Hepatocyte (in vitro differentiated cells): Measurements from ENCODE around the gene SPATA31E1. TPM values are rescaled to one million over a fixed set of nuclear protein-coding genes. Genes with fewer than 3 reads are reported as not detected.

Experiments used
- DNase-seq: peaks from one replicate; pipeline ENCODE4 v3.0.0-alpha.2; 2016; ENCODE audit warnings: low spot score
- H2AFZ ChIP-seq: fragments of 200-600 bp; sonication (generic); 2 replicates; pipeline ENCODE4 v1.6.0; 2016; ENCODE audit warnings: antibody characterized with exemption, mild to moderate bottlenecking
- H3K27ac ChIP-seq: fragments of 200-600 bp; sonication (generic); 2 replicates; pipeline ENCODE4 v1.5.1; 2016; ENCODE audit warnings: mild to moderate bottlenecking
- H3K27me3 ChIP-seq: fragments of 200-600 bp; sonication (generic); 2 replicates; pipeline ENCODE4 v1.6.1; 2016
- H3K36me3 ChIP-seq: fragments of 200-600 bp; sonication (generic); replicated peaks from 2 replicates; pipeline ENCODE4 v1.5.1; 2016; ENCODE audit warnings: low read depth; ENCODE audit not compliant: insufficient read depth
- H3K4me1 ChIP-seq: fragments of 200-600 bp; sonication (generic); 2 replicates; pipeline ENCODE4 v1.5.1; 2016; ENCODE audit warnings: mild to moderate bottlenecking, moderate library complexity; ENCODE audit not compliant: insufficient read depth
- H3K4me2 ChIP-seq: fragments of 200-600 bp; sonication (generic); 2 replicates; pipeline ENCODE4 v1.6.0; 2016
- H3K4me3 ChIP-seq: fragments of 200-600 bp; sonication (generic); 2 replicates; pipeline ENCODE4 v1.5.1; 2016; ENCODE audit warnings: mild to moderate bottlenecking
- H3K79me2 ChIP-seq: fragments of 200-600 bp; sonication (generic); 2 replicates; pipeline ENCODE4 v1.6.0; 2017; ENCODE audit warnings: mild to moderate bottlenecking
- H3K9me2 ChIP-seq: fragments of 200-600 bp; sonication (generic); replicated peaks from 2 replicates; pipeline ENCODE4 v1.6.0; 2017; ENCODE audit warnings: mild to moderate bottlenecking; ENCODE audit not compliant: insufficient read depth
- H3K9me3 ChIP-seq: fragments of 200-600 bp; sonication (generic); 2 replicates; pipeline ENCODE4 v1.5.1; 2016; ENCODE audit warnings: low read depth, mild to moderate bottlenecking
- H4K20me1 ChIP-seq: fragments of 200-600 bp; sonication (generic); 2 replicates; pipeline ENCODE4 v1.6.0; 2016; ENCODE audit warnings: mild to moderate bottlenecking; ENCODE audit not compliant: insufficient read depth, poor library complexity, severe bottlenecking
- EZH2 ChIP-seq: fragments of 200-600 bp; sonication (generic); IDR thresholded peaks from 2 replicates; pipeline ENCODE4 v1.6.1; 2016; ENCODE audit warnings: antibody characterized with exemption, mild to moderate bottlenecking, borderline replicate concordance
- EZH2phosphoT487 ChIP-seq: fragments of 200-600 bp; sonication (generic); IDR thresholded peaks from one replicate; pipeline ENCODE4 v1.6.1; 2018; ENCODE audit warnings: antibody characterized with exemption, mild to moderate bottlenecking, low read depth, moderate library complexity; ENCODE audit not compliant: unreplicated experiment, severe bottlenecking
- WGBS: methylation state at CpG from one replicate; pipeline ENCODE4 v1.1.6; 2016; ENCODE audit warnings: low lambda C conversion rate; ENCODE audit errors: missing lambda C conversion rate; 5-methylcytosine and 5-hydroxymethylcytosine counted together
- polyA plus RNA-seq: library from polyadenylated mRNA; unstranded; fragments of >200 nt; fragmentation: Nextera tagmentation; extraction: Ambion mirVana; gene quantifications from 2 replicates; pipeline ENCODE4 v1.2.1, GENCODE V29; 2016
- total RNA-seq: library from RNA; depleted of rRNA; stranded (reverse); fragments of >200 nt; gene quantifications from 2 replicates; pipeline ENCODE4 v1.2.3, GENCODE V29; 2014
- TF ChIP-seq, protein P1 (sequence below): fragments of 200-600 bp; sonication (generic); IDR thresholded peaks from 2 replicates; pipeline ENCODE4 v1.5.1; 2016; ENCODE audit warnings: antibody characterized with exemption, mild to moderate bottlenecking; ENCODE audit not compliant: poor library complexity

Gene SPATA31E1
- total and polyA plus RNA-seq, 2 experiments from 2014 or later, result not detected

DNA sequence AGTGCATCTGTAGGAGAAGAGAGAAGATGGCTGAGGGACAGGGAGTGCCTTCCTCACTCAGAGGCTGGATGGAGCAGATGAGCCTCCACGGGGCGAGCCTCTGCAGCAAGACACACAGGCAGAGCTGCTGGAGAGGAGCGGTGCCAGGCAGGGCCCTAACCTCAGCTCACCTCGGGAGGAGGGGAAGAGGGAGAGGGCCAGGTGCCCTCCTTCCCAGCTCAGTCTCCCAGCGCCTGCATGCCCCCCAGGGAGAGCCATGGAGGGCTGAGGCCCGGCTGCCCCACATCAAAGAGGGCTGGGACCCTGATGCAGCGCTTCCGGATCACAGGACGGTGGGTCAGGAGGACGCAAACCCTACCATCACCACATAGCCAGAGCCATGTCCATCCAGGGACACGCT lies 13.6 kb upstream of the SPATA31E1 start:
- peaks cover 18% of the 10 kb centered on the region for H3K4me1 ChIP-seq
- H3K27ac ChIP-seq, result no peak overlapping the region
- no peaks in the 10 kb centered on the region for H3K9me2 ChIP-seq
- no peak overlapping the region for H3K4me3 ChIP-seq
- no peaks in the 10 kb centered on the region for H4K20me1 ChIP-seq
- no peaks in the 10 kb centered on the region for H3K9me3 ChIP-seq
- no peaks in the 10 kb centered on the region for H3K36me3 ChIP-seq
- WGBS, result 91% methylated on average over 10 of the region's 11 CpGs
- H3K4me2 ChIP-seq, result no peak overlapping the region
- no peaks in the 10 kb centered on the region for H3K27me3 ChIP-seq
- no peak for TF ChIP-seq EZH2phosphoT487
- TF ChIP-seq, protein P1, sequence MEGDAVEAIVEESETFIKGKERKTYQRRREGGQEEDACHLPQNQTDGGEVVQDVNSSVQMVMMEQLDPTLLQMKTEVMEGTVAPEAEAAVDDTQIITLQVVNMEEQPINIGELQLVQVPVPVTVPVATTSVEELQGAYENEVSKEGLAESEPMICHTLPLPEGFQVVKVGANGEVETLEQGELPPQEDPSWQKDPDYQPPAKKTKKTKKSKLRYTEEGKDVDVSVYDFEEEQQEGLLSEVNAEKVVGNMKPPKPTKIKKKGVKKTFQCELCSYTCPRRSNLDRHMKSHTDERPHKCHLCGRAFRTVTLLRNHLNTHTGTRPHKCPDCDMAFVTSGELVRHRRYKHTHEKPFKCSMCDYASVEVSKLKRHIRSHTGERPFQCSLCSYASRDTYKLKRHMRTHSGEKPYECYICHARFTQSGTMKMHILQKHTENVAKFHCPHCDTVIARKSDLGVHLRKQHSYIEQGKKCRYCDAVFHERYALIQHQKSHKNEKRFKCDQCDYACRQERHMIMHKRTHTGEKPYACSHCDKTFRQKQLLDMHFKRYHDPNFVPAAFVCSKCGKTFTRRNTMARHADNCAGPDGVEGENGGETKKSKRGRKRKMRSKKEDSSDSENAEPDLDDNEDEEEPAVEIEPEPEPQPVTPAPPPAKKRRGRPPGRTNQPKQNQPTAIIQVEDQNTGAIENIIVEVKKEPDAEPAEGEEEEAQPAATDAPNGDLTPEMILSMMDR, result no peak
- no peak for DNase-seq
- H2AFZ ChIP-seq, result no peak overlapping the region
- H3K79me2 ChIP-seq, result peaks cover 4% of the 10 kb centered on the region

DNA sequence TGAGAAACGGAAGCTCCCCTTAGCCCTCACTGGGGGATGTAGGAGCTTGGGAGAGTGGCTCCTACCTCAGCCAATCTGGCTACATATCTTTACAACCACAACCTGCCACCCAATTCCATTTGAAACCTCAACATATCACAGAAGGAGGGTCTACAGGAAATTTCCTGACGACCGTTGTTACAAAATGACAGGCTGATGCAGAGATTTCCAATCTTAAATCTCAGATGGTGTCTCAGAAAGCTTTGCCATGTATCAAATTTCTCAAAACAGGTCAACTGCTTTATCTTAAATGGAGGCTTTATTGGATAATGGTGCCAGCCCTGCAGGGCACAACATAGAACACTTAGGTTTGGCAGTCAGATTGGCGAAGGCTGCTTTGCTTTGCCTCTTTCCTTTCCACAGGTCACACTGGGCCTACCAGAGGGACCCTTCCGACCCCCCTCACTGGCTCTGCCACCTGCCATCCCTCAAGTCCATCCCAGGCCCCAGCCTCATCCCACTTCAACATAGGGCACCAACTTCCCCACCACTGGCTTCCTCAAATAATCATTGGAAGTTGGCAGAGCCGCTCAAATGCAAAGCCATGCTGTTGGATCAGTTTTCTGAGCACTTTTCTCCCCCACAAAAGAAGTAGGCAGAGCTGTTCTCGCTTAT lies 11.1 kb upstream of the SPATA31E1 start:
- no peaks in the 10 kb centered on the region for H3K27me3 ChIP-seq
- no peak for TF ChIP-seq EZH2phosphoT487
- TF ChIP-seq, protein P1, result no peak
- no peak for TF ChIP-seq EZH2
- H3K27ac ChIP-seq, result no peak overlapping the region
- H3K9me3 ChIP-seq, result no peaks in the 10 kb centered on the region
- no peak overlapping the region for H2AFZ ChIP-seq
- H3K9me2 ChIP-seq, result no peaks in the 10 kb centered on the region
- H3K79me2 ChIP-seq, result peaks cover 4% of the 10 kb centered on the region
- no peak overlapping the region for H3K4me3 ChIP-seq
- no peaks in the 10 kb centered on the region for H4K20me1 ChIP-seq
- no peaks in the 10 kb centered on the region for H3K36me3 ChIP-seq
- no peak for DNase-seq
- no peak overlapping the region for H3K4me2 ChIP-seq
- peaks cover 34% of the 10 kb centered on the region for H3K4me1 ChIP-seq
- 85% methylated on average over 7 of the region's 7 CpGs for WGBS

DNA sequence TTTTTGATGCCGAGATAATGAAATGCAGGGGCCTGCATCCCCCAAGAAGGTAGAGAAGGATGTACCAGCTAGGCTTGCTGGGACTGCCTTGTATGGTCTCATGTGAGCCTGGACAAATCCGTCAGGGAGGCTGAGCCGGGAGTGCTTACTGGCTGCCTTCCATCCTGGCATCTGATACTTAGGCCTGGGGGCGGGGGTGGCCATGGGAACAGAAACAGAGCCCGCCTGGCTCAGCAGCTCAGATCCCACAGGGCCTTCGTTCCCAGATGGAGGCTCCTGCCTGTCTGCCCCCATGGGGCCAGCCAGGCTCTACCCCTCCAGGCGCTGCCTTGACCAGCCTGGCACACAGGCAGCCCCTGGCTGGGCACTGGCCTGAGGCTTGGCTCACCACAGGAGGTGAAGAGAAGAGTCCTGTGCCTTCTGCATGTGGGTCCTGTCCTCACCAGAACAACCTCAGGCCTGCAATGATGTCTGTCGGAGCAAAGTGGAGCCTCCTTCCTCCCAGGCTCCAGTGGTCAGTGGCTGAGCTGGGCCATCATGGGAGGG lies 10.5 kb upstream of the SPATA31E1 start:
- no peaks in the 10 kb centered on the region for H3K79me2 ChIP-seq
- no peaks in the 10 kb centered on the region for H3K27me3 ChIP-seq
- peak; percentile 41 for DNase-seq
- no peaks in the 10 kb centered on the region for H4K20me1 ChIP-seq
- no peak overlapping the region for H3K4me3 ChIP-seq
- peaks cover 30% of the 10 kb centered on the region for H3K4me1 ChIP-seq
- no peak for TF ChIP-seq EZH2
- no peak for TF ChIP-seq EZH2phosphoT487
- TF ChIP-seq, protein P1, result no peak
- WGBS, result 72% methylated on average over 8 of the region's 8 CpGs
- no peaks in the 10 kb centered on the region for H3K9me2 ChIP-seq
- no peak overlapping the region for H2AFZ ChIP-seq
- H3K27ac ChIP-seq, result no peak overlapping the region
- H3K36me3 ChIP-seq, result no peaks in the 10 kb centered on the region
- no peaks in the 10 kb centered on the region for H3K9me3 ChIP-seq
- no peak overlapping the region for H3K4me2 ChIP-seq
